ENCODE data around the gene FDX2. TPM values are rescaled to one million over a fixed set of nuclear protein-coding genes. Genes with fewer than 3 reads are reported as not detected.

Gene FDX2
- total and polyA plus RNA-seq, 2 of the 8 experiments (the other 6 are each of a cell fraction or from before 2014, with no cell fraction given), result 27.0 to 64.4 TPM

DNA sequence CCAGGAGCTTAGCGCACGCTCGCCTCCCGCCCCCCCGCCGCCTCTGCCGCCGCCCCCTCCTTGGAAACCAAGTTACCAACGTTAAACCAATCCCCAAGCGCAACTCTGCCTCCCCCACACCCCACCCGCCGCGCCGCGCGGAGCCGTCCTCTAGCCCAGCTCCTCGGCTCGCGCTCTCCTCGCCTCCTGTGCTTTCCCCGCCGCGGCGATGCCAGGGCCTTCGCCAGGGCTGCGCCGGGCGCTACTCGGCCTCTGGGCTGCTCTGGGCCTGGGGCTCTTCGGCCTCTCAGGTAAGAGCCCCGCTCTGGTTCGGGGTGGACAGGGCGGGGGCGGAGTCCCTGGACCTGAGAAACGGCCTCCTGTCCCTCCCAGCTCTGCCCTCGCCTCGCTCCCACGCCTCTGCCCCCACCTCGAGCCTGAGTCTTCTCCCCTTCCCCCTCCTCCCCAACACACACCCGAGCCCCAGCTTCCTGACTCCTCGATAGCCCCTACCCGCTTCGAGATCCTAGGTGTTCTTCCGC, 25.9 kb downstream of the FDX2 start, which contains the start of gene ICAM5:
Gene ICAM5, plus strand, starts transcription at position 117 of the 521 bp plus-strand sequence. Its CDS starts 92 bp downstream, at position 209.
- H3K23ac ChIP-seq (ENCODE audit: insufficient read length), result no peak within 1 kb of the TSS
- H3K4ac ChIP-seq (replicated peaks; ENCODE audit: insufficient read length, low read depth, low read length), result no peak within 1 kb of the TSS
- no peaks in the 10 kb centered on the region for H3K79me2 ChIP-seq (ENCODE audit: control insufficient read depth in 1 of 2, insufficient read depth in 2 of 2, low read length in 2 of 2)
- H4K8ac ChIP-seq (ENCODE audit: extremely low read depth, insufficient read depth, low read length), result peak within 1 kb of the TSS; percentile 72
- no peaks in the 10 kb centered on the region for H3K36me3 ChIP-seq (ENCODE audit: control insufficient read depth in 2 of 4, insufficient read depth in 4 of 4, low read length in 3 of 4)
- 0 out of 2 replicates have a peak within 1 kb of the TSS, but pooled peaks have one; percentile 12 for H2BK5ac ChIP-seq (ENCODE audit: low read depth, low read length)
- TF ChIP-seq KDM4A (IDR thresholded peaks at IDR 0.05; ENCODE audit: low read depth, low read length, severe bottlenecking) (peak; percentile 1), HDAC2 (IDR thresholded peaks at IDR 0.05; ENCODE audit: borderline replicate concordance in 1 of 2, low read depth in 2 of 2, low read length in 2 of 2) (no peak), EZH2 (IDR thresholded peaks at IDR 0.05; ENCODE audit: low read depth, low read length, severe bottlenecking) (no peak), YY1 (IDR thresholded peaks at IDR 0.05; ENCODE audit: low read depth, low read length) (0 out of 2 replicates have a peak, but pooled peaks have one; percentile 0)
- H4K5ac ChIP-seq (ENCODE audit: insufficient read length, low read depth, low read length), result no peak within 1 kb of the TSS
- peak within 1 kb of the TSS; percentile 72 for H2BK12ac ChIP-seq (ENCODE audit: low read depth, low read length)
- POLR2A ChIA-PET (ENCODE audit: partially characterized antibody), result interaction anchor here (0.7 to 3.4 kb wide), 17 partner anchors 9 to 112 kb away, joined by 3 to 15 read pairs (median 4); partner anchors contain the start of genes FDX2, ICAM1, MRPL4 and RAVER1
- H4K91ac ChIP-seq (replicated peaks; ENCODE audit: insufficient read length, low read length), result no peak within 1 kb of the TSS
- H3K79me1 ChIP-seq (ENCODE audit: low read depth, low read length), result no peaks in the 10 kb centered on the region
- peak within 1 kb of the TSS; percentile 81 to 100 for H3K4me2 ChIP-seq (ENCODE audit: insufficient read depth in 1 of 2, low read depth in 2 of 2, low read length in 2 of 2)
- H3K9me3 ChIP-seq (ENCODE audit: insufficient read depth in 2 of 2, low read depth in 1 of 2, low read length in 1 of 2), result no peaks in the 10 kb centered on the region
- H3K23me2 ChIP-seq (ENCODE audit: low read depth, low read length), result peaks cover 31% of the 10 kb centered on the region; the same call in 1 of the 2 replicates
- no peak within 1 kb of the TSS for H3K27ac ChIP-seq (ENCODE audit: low read depth, low read length)
- H2BK15ac ChIP-seq (ENCODE audit: low read length), result peak within 1 kb of the TSS; percentile 97; the same call in 1 of the 2 replicates
- H2BK120ac ChIP-seq (replicated peaks; ENCODE audit: low read depth, low read length), result no peak within 1 kb of the TSS
- H3K27me3 ChIP-seq (replicated peaks in 1 of 4; ENCODE audit: control insufficient read depth in 3 of 4, extremely low read depth in 1 of 4, insufficient read depth in 3 of 4, low read length in 3 of 4), result peaks cover 56 to 80% (median 70%) of the 10 kb centered on the region in 4 experiments
- no peak within 1 kb of the TSS for H3K56ac ChIP-seq (replicated peaks; ENCODE audit: insufficient read length, low read depth, low read length)
- H3K18ac ChIP-seq (ENCODE audit: extremely low read depth, low read length), result peak within 1 kb of the TSS; percentile 71; the same call in 1 of the 2 replicates
- peaks cover 0 to 22% of the 10 kb centered on the region in 2 experiments for H4K20me1 ChIP-seq (replicated peaks in 1 of 2; ENCODE audit: control insufficient read depth in 1 of 2, insufficient read depth in 2 of 2, low read length in 2 of 2)
- FAIRE-seq, result no peak
- no peak for DNase-seq (ENCODE audit: low read depth in 1 of 2, low spot score in 2 of 2)
- H3K4me1 ChIP-seq (replicated peaks in 1 of 4; ENCODE audit: control insufficient read depth in 3 of 4, insufficient read depth in 4 of 4, low read length in 3 of 4), result peaks cover 0 to 43% (median 22%) of the 10 kb centered on the region in 4 experiments; a peak in 6 of 7 replicates
- CTCF ChIA-PET (ENCODE audit: partially characterized antibody), result interaction anchor here (0.8 to 11.6 kb wide), 15 partner anchors 9 to 114 kb away, joined by 3 to 94 read pairs (median 6); partner anchors contain the start of genes CDC37, ICAM1, RAVER1 and ZGLP1
- peak within 1 kb of the TSS in 2 of 4 experiments; percentile 25 to 28; a peak in 1 of 7 replicates for H3K9ac ChIP-seq (replicated peaks in 1 of 4; ENCODE audit: extremely low read depth in 1 of 4, low read depth in 3 of 4, low read length in 3 of 4)
- H2AK5ac ChIP-seq (ENCODE audit: low read depth, low read length), result no peak within 1 kb of the TSS
- no peak within 1 kb of the TSS for H2BK20ac ChIP-seq (ENCODE audit: low read length)
- H2AFZ ChIP-seq (ENCODE audit: low read length), result peak within 1 kb of the TSS; percentile 54; the same call in 1 of the 2 replicates
- 2% methylated on average over 34 of the region's 45 CpGs; no CpG with 5 or more reads in 1 of the 2 experiments for WGBS, 2 experiments (ENCODE audit: extremely low coverage in 1 of 2, insufficient coverage in 1 of 2, insufficient read length in 1 of 2, insufficient replicate concordance in 2 of 2, low coverage in 1 of 2, low lambda C conversion rate in 2 of 2, missing lambda C conversion rate in 1 of 2)
- peak within 1 kb of the TSS; percentile 38 to 67 (median 60) for H3K4me3 ChIP-seq (ENCODE audit: extremely low read depth in 1 of 4, insufficient read depth in 2 of 4, low read depth in 3 of 4, low read length in 4 of 4)
- H3K14ac ChIP-seq (ENCODE audit: insufficient read length), result no peak within 1 kb of the TSS
